Osteocyte (in vitro differentiated cells): ENCODE results near the gene MOB3B. TPM values are rescaled to one million over a fixed set of nuclear protein-coding genes. Genes with fewer than 3 reads are reported as not detected.

Experiments used
- DNase-seq: peaks from one replicate; pipeline ENCODE4 v3.0.0; 2021; ENCODE audit warnings: mixed read lengths; ENCODE audit not compliant: unreplicated experiment; ENCODE audit errors: extremely low spot score
- H3K27ac Mint-ChIP-seq: one replicate; pipeline ENCODE4 v1.8.0; 2021; ENCODE audit warnings: mild to moderate bottlenecking, mixed read lengths; ENCODE audit not compliant: unreplicated experiment
- H3K27me3 Mint-ChIP-seq: one replicate; pipeline ENCODE4 v1.8.0; 2021; ENCODE audit warnings: mixed read lengths; ENCODE audit not compliant: unreplicated experiment
- H3K36me3 Mint-ChIP-seq: one replicate; pipeline ENCODE4 v1.8.0; 2021; ENCODE audit warnings: mixed read lengths; ENCODE audit not compliant: unreplicated experiment
- H3K4me1 Mint-ChIP-seq: one replicate; pipeline ENCODE4 v1.8.0; 2021; ENCODE audit warnings: mixed read lengths; ENCODE audit not compliant: unreplicated experiment
- H3K4me3 Mint-ChIP-seq: one replicate; pipeline ENCODE4 v1.8.0; 2021; ENCODE audit warnings: mild to moderate bottlenecking, moderate library complexity, mixed read lengths; ENCODE audit not compliant: unreplicated experiment
- H3K9me3 Mint-ChIP-seq: one replicate; pipeline ENCODE4 v1.8.0; 2021; ENCODE audit warnings: mixed read lengths; ENCODE audit not compliant: unreplicated experiment
- CTCF ChIP-seq: fragments of 200-600 bp; sonication (generic); IDR thresholded peaks from 2 replicates; pipeline ENCODE4 v1.5.0; 2021; ENCODE audit warnings: antibody characterized with exemption, mild to moderate bottlenecking, moderate library complexity
- total RNA-seq: library from RNA; stranded (reverse); gene quantifications from 2 replicates; pipeline ENCODE4 v1.2.1, GENCODE V29; 2021

Gene MOB3B
- total RNA-seq, 1 donor from 2014 or later: 7.6 TPM

- no peak for TF ChIP-seq CTCF
- peak overlapping the region; percentile 86 for H3K27ac Mint-ChIP-seq
- no peaks in the 10 kb centered on the region for H3K9me3 Mint-ChIP-seq
- H3K27me3 Mint-ChIP-seq: no peaks in the 10 kb centered on the region
- H3K4me3 Mint-ChIP-seq: no peak overlapping the region
- no peaks in the 10 kb centered on the region for H3K36me3 Mint-ChIP-seq
- no peak for DNase-seq
- peaks cover 59% of the 10 kb centered on the region for H3K4me1 Mint-ChIP-seq
These were observed 191.6 kb downstream of the MOB3B start for GRCh38 chr9:27337833-27338526.

GRCh38 chr9:27337236-27337635 lies 192.4 kb downstream of the MOB3B start:
- H3K27ac Mint-ChIP-seq: no peak overlapping the region
- H3K36me3 Mint-ChIP-seq: no peaks in the 10 kb centered on the region
- no peak for TF ChIP-seq CTCF
- DNase-seq: no peak
- H3K4me3 Mint-ChIP-seq: no peak overlapping the region
- peaks cover 59% of the 10 kb centered on the region for H3K4me1 Mint-ChIP-seq
- H3K9me3 Mint-ChIP-seq: no peaks in the 10 kb centered on the region
- no peaks in the 10 kb centered on the region for H3K27me3 Mint-ChIP-seq

- H3K4me3 Mint-ChIP-seq: no peak overlapping the region
- H3K4me1 Mint-ChIP-seq: peaks cover 58% of the 10 kb centered on the region
- TF ChIP-seq CTCF: no peak
- DNase-seq: no peak
- H3K27me3 Mint-ChIP-seq: peaks cover 3% of the 10 kb centered on the region
- H3K9me3 Mint-ChIP-seq: no peaks in the 10 kb centered on the region
- no peak overlapping the region for H3K27ac Mint-ChIP-seq
- H3K36me3 Mint-ChIP-seq: no peaks in the 10 kb centered on the region
These were observed 192.8 kb downstream of the MOB3B start for GRCh38 chr9:27336829-27337228.

GRCh38 chr9:27336126-27336525 lies 193.5 kb downstream of the MOB3B start:
- no peak overlapping the region for H3K4me3 Mint-ChIP-seq
- TF ChIP-seq CTCF: no peak

GRCh38 chr9:27335075-27335474 lies 194.5 kb downstream of the MOB3B start:
- TF ChIP-seq CTCF: no peak
- Mint-ChIP-seq H3K4me3 (no peak overlapping the region), H3K27me3 (peaks cover 16% of the 10 kb centered on the region), H3K27ac (no peak overlapping the region), H3K9me3 (no peaks in the 10 kb centered on the region), H3K4me1 (peaks cover 40% of the 10 kb centered on the region), H3K36me3 (peaks cover 4% of the 10 kb centered on the region)
- no peak for DNase-seq

More at GRCh38 chr9:27336126-27336525, 193.5 kb downstream of the MOB3B start:
- H3K27ac Mint-ChIP-seq: no peak overlapping the region
- peaks cover 2% of the 10 kb centered on the region for H3K36me3 Mint-ChIP-seq
- no peaks in the 10 kb centered on the region for H3K9me3 Mint-ChIP-seq
- H3K4me1 Mint-ChIP-seq: peaks cover 50% of the 10 kb centered on the region
- peaks cover 8% of the 10 kb centered on the region for H3K27me3 Mint-ChIP-seq
- DNase-seq: no peak
